ENCODE measurements around the gene NPHP4.

The NPHP4 gene

GRCh38 chr1:5985250-5985649 is 7.0 kb downstream of the NPHP4 start:
- ChIA-PET POLR2A (no interaction called here), CTCF (interaction anchor here (1.5 kb wide), 1 partner anchor 11 kb away, joined by 3 read pairs; no protein-coding TSS in a partner anchor)
- DNase-seq (ENCODE audit: extremely low spot score), result no peak
- TF ChIP-seq CTCF (IDR thresholded peaks at IDR 0.05; ENCODE audit: control extremely low read depth, extremely low read depth, low read depth, missing control alignments), result no peak

- CTCF ChIA-PET, result interaction anchor here (1.1 to 1.3 kb wide), 2 partner anchors 9 to 16 kb away, joined by 3 to 4 read pairs; no protein-coding TSS in a partner anchor
- no peak for TF ChIP-seq CTCF (IDR thresholded peaks at IDR 0.05; ENCODE audit: control extremely low read depth, extremely low read depth, low read depth, missing control alignments)
- POLR2A ChIA-PET, result no interaction called here
- DNase-seq (ENCODE audit: extremely low spot score), result no peak
Observed at GRCh38 chr1:5983361-5984103, 8.7 kb downstream of the NPHP4 start.

- no peak for DNase-seq (ENCODE audit: extremely low spot score)
- no peak for TF ChIP-seq CTCF (IDR thresholded peaks at IDR 0.05; ENCODE audit: control extremely low read depth, extremely low read depth, low read depth, missing control alignments)
- POLR2A ChIA-PET, result no interaction called here
- CTCF ChIA-PET, result interaction anchor here (0.8 to 1.3 kb wide), 4 partner anchors 8 to 22 kb away, joined by 3 to 4 read pairs (median 3); partner anchors contain the start of gene NPHP4
Observed at GRCh38 chr1:5982868-5983267, 9.4 kb downstream of the NPHP4 start.

GRCh38 chr1:5982276-5982675 is 9.9 kb downstream of the NPHP4 start:
- POLR2A ChIA-PET, result no interaction called here
- DNase-seq (ENCODE audit: extremely low spot score), result no peak
- CTCF ChIA-PET, result interaction anchor here (0.8 to 1.3 kb wide), 3 partner anchors 10 to 21 kb away, joined by 3 to 4 read pairs (median 3); partner anchors contain the start of gene NPHP4
- TF ChIP-seq CTCF (IDR thresholded peaks at IDR 0.05; ENCODE audit: control extremely low read depth, extremely low read depth, low read depth, missing control alignments), result no peak

- no peak for DNase-seq (ENCODE audit: extremely low spot score)
- TF ChIP-seq CTCF (IDR thresholded peaks at IDR 0.05; ENCODE audit: control extremely low read depth, extremely low read depth, low read depth, missing control alignments), result no peak
- CTCF ChIA-PET, result interaction anchor here (1.2 kb wide), 1 partner anchor 13 kb away, joined by 3 read pairs; no protein-coding TSS in a partner anchor
- POLR2A ChIA-PET, result no interaction called here
Observed at GRCh38 chr1:5981009-5981380, 11.2 kb downstream of the NPHP4 start.

GRCh38 chr1:5980314-5981008 is 11.8 kb downstream of the NPHP4 start:
- POLR2A ChIA-PET, result no interaction called here
- TF ChIP-seq CTCF (IDR thresholded peaks at IDR 0.05; ENCODE audit: control extremely low read depth, extremely low read depth, low read depth, missing control alignments), result no peak
- DNase-seq (ENCODE audit: extremely low spot score), result no peak
- CTCF ChIA-PET, result interaction anchor here (1.2 kb wide), 1 partner anchor 14 kb away, joined by 3 read pairs; no protein-coding TSS in a partner anchor

All from GM10248 (cell line).